Osteocyte (in vitro differentiated cells): ENCODE results near the gene DOCK2. TPM values are rescaled to one million over a fixed set of nuclear protein-coding genes. Genes with fewer than 3 reads are reported as not detected.

ENCODE experiments used
- DNase-seq: peaks from one replicate; pipeline ENCODE4 v3.0.0; 2021; ENCODE audit warnings: mixed read lengths; ENCODE audit not compliant: unreplicated experiment; ENCODE audit errors: extremely low spot score
- H3K27ac Mint-ChIP-seq: one replicate; pipeline ENCODE4 v1.8.0; 2021; ENCODE audit warnings: mild to moderate bottlenecking, mixed read lengths; ENCODE audit not compliant: unreplicated experiment
- H3K27me3 Mint-ChIP-seq: one replicate; pipeline ENCODE4 v1.8.0; 2021; ENCODE audit warnings: mixed read lengths; ENCODE audit not compliant: unreplicated experiment
- H3K36me3 Mint-ChIP-seq: one replicate; pipeline ENCODE4 v1.8.0; 2021; ENCODE audit warnings: mixed read lengths; ENCODE audit not compliant: unreplicated experiment
- H3K4me1 Mint-ChIP-seq: one replicate; pipeline ENCODE4 v1.8.0; 2021; ENCODE audit warnings: mixed read lengths; ENCODE audit not compliant: unreplicated experiment
- H3K4me3 Mint-ChIP-seq: one replicate; pipeline ENCODE4 v1.8.0; 2021; ENCODE audit warnings: mild to moderate bottlenecking, moderate library complexity, mixed read lengths; ENCODE audit not compliant: unreplicated experiment
- H3K9me3 Mint-ChIP-seq: one replicate; pipeline ENCODE4 v1.8.0; 2021; ENCODE audit warnings: mixed read lengths; ENCODE audit not compliant: unreplicated experiment
- total RNA-seq: library from RNA; stranded (reverse); gene quantifications from 2 replicates; pipeline ENCODE4 v1.2.1, GENCODE V29; 2021
- TF ChIP-seq, protein P1 (sequence below): fragments of 200-600 bp; sonication (generic); IDR thresholded peaks from 2 replicates; pipeline ENCODE4 v1.5.0; 2021; ENCODE audit warnings: antibody characterized with exemption, mild to moderate bottlenecking, moderate library complexity

Gene DOCK2
- total RNA-seq, 1 donor from 2014 or later = 11.6 TPM

DNA sequence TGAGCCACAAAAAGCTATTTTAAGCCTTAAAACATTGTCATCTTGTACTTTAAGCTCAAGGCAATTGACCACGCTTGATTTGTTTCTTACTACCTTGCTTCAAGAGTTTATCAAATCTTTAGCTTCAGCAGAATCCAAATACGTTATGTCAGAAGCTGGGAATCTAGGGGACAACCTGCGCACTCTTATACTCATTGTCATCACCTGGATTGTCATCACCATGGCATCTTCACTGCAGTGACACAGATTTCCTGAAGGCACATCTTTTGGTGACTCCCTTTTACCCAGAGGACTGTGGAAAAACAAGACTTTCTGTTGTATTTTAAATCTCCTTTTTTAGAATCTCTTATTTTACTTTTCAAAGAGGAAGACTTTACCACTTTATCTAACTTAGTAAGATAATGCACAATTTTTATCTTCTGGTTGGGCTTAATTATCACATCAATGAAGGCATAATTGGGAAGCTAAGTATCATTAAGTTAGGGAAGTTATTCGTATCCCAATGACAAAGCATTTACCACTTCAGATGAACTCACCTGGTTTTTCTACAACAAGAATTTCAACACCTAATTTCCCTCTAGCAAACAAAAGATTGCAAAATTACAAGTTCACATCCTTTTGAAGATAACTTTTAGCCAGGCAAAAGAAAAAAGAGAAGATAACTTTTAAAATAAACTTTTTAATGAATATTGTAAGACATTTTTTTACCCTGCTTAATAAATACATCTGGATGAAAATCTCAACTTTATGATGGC, 162.0 kb downstream of the DOCK2 start:
- no peak overlapping the region for H3K4me3 Mint-ChIP-seq
- TF ChIP-seq, protein P1, sequence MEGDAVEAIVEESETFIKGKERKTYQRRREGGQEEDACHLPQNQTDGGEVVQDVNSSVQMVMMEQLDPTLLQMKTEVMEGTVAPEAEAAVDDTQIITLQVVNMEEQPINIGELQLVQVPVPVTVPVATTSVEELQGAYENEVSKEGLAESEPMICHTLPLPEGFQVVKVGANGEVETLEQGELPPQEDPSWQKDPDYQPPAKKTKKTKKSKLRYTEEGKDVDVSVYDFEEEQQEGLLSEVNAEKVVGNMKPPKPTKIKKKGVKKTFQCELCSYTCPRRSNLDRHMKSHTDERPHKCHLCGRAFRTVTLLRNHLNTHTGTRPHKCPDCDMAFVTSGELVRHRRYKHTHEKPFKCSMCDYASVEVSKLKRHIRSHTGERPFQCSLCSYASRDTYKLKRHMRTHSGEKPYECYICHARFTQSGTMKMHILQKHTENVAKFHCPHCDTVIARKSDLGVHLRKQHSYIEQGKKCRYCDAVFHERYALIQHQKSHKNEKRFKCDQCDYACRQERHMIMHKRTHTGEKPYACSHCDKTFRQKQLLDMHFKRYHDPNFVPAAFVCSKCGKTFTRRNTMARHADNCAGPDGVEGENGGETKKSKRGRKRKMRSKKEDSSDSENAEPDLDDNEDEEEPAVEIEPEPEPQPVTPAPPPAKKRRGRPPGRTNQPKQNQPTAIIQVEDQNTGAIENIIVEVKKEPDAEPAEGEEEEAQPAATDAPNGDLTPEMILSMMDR = no peak
- DNase-seq = no peak
- H3K9me3 Mint-ChIP-seq = peaks cover 6% of the 10 kb centered on the region
- H3K4me1 Mint-ChIP-seq = peaks cover 8% of the 10 kb centered on the region
- no peak overlapping the region for H3K27ac Mint-ChIP-seq
- H3K27me3 Mint-ChIP-seq = no peaks in the 10 kb centered on the region
- H3K36me3 Mint-ChIP-seq = no peaks in the 10 kb centered on the region

DNA sequence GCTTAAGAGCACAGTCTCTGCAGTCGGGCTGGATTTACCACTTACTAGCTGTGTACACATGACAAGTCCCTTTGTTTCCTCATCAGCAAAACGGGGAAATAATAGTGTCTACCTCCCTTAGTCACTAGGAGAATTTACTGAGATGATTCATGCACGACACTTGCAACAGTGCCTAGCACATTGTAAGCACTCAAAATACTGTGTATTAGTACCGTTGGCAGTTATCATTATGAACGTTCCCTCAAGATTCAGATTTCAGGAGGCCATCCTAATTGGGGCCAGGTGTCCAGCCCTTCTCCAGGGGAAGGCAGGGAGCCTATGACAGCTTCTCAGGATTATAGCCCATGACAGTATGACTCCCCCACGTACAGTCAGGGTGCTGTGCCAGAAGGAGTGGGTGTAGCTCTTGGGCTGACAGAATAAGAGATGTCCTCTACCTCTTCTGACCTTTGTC, 164.3 kb downstream of the DOCK2 start:
- no peaks in the 10 kb centered on the region for H3K27me3 Mint-ChIP-seq
- H3K4me3 Mint-ChIP-seq = no peak overlapping the region
- H3K36me3 Mint-ChIP-seq = no peaks in the 10 kb centered on the region
- TF ChIP-seq, protein P1 = no peak
- no peak for DNase-seq
- no peak overlapping the region for H3K27ac Mint-ChIP-seq
- peaks cover 17% of the 10 kb centered on the region for H3K4me1 Mint-ChIP-seq
- H3K9me3 Mint-ChIP-seq = peaks cover 6% of the 10 kb centered on the region

DNA sequence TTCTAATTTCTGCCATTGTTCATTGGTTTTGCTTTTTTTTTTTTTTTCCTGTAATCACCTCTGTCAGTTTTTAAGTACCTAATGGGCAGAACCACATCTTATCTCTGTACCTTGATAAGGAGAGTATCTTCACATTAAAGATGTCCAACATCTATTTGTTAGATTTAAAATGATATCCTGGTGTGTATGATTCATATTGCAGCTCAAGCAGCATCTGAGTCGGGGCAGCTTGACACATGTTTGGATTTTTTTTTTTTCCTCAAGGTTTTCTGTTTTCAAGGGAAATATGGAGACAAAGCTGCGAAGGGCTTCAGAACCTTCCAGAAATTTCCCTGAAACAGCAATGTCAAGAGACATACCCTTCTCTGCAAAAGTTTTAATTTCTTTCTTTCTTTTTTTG, 164.7 kb downstream of the DOCK2 start:
- Mint-ChIP-seq H3K27me3 (no peaks in the 10 kb centered on the region), H3K4me1 (peaks cover 17% of the 10 kb centered on the region), H3K4me3 (no peak overlapping the region), H3K36me3 (no peaks in the 10 kb centered on the region), H3K27ac (no peak overlapping the region), H3K9me3 (peaks cover 1% of the 10 kb centered on the region)
- DNase-seq = no peak
- TF ChIP-seq, protein P1 = no peak

DNA sequence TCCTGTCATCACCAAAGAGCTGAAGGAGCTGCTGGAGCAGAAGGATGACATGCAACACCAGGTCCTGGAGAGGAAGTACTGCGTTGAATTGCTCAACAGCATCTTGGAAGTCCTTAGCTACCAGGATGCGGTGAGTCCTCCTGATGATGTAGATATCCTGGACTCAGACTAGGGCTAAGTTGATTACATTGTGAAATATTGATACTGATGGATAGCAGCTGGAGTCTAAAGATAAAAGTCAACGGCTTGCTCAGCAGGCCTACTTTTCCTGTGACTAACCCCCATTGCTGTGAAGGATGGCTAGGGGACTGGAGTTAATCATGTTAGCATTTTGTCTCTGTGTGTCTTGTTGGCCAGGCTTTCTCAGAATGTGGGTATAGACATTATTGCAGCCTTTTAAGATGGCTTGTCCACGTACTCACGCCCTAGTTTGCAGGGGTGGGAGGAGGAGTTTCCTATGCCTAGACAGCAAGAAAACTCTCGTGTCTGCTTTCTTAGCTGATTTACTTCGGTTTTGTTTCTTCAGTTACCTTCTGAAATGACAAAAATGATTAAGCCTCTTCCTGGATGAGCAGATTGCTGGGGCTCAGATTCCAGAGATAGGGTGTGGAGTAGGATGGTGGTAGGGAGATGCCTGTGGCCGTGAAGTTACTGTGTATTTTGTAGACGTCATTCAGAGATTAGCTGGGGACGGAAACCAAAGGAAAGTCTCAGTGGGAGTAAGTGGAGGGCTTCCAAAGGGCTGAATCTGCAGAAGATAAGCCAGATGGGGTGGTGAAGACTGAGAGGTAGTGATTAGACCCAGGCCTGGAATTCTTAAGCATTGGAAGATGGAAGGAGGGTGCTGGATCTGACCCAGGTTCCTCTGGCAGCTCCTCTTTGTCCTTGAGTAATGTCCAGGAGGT, 166.3 kb downstream of the DOCK2 start:
- TF ChIP-seq, protein P1 = no peak
- Mint-ChIP-seq H3K36me3 (no peaks in the 10 kb centered on the region), H3K27me3 (no peaks in the 10 kb centered on the region), H3K4me3 (no peak overlapping the region), H3K4me1 (peaks cover 17% of the 10 kb centered on the region), H3K9me3 (no peaks in the 10 kb centered on the region), H3K27ac (peak overlapping the region; percentile 15)
- DNase-seq = no peak

DNA sequence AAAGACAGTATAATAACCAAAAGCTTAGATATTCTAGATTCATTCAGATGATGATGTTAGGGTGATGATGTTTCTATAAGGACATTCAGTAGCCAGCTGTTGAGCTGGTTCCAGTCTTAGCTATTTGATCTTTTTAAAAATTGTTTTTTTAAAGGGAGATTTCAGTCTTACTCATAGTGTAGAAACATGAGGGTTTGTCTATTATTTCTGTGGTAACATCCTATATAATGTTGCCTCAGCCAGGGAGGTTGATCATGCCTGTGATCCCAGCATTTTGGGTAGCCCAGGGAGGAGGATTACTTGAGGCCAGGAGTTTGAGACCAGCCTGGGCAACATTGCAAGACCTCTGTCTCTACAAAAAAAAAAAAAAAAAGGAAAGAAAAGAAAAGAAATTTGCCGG, 167.8 kb downstream of the DOCK2 start:
- no peaks in the 10 kb centered on the region for H3K9me3 Mint-ChIP-seq
- no peak overlapping the region for H3K4me3 Mint-ChIP-seq
- DNase-seq = no peak
- H3K36me3 Mint-ChIP-seq = no peaks in the 10 kb centered on the region
- H3K27ac Mint-ChIP-seq = no peak overlapping the region
- TF ChIP-seq, protein P1 = no peak
- H3K27me3 Mint-ChIP-seq = no peaks in the 10 kb centered on the region
- peaks cover 17% of the 10 kb centered on the region for H3K4me1 Mint-ChIP-seq
